ENCODE results near the gene CCDC85C.

DNA sequence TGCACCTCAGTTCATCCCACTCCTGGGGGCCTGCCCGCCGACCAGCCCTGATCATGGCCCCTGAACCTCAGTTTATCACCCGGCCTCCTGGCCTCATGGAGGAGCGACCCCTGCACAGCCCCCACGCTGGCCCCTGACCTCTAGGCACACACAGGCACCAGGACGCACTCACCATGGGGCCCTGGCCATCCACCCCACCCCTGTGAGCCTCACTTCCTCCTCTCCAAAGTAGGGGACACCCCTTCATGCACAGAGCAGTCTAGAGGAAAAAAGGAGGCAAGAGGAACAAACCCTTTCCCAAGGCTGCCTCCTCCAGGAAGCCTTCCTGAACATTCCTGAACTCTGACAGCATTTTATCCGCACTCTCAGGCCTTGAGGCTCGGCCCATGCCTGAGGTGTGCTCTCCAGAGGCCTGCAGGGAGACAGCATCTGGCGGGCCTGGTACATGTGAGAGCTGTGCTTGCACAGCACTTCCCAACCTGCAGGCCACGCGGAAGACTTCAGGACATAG, 83.4 kb downstream of the CCDC85C start:
- TF ChIP-seq FOXK2 (IDR thresholded peaks at IDR 0.05) (no peak), ARNT (IDR thresholded peaks at IDR 0.05) (no peak), SP1 (IDR thresholded peaks at IDR 0.05) (no peak), FOXA1 (IDR thresholded peaks at IDR 0.05) (no peak), SUZ12 (IDR thresholded peaks at IDR 0.05) (no peak), BHLHE40 (IDR thresholded peaks at IDR 0.05; ENCODE audit: borderline replicate concordance) (no peak), HDGF (IDR thresholded peaks at IDR 0.05; ENCODE audit: borderline replicate concordance) (no peak), LEF1 (IDR thresholded peaks at IDR 0.05; ENCODE audit: borderline replicate concordance) (no peak), ELF4 (IDR thresholded peaks at IDR 0.05) (no peak), FOXM1 (IDR thresholded peaks at IDR 0.05; ENCODE audit: borderline replicate concordance) (no peak), NFRKB (IDR thresholded peaks at IDR 0.05) (no peak), L3MBTL2 (conservative IDR thresholded peaks at IDR 0.05) (no peak), CTBP1 (IDR thresholded peaks at IDR 0.05; ENCODE audit: borderline replicate concordance) (no peak)

All from HEK293T (cell line).